ENCODE results near the gene CAMK4.

DNA sequence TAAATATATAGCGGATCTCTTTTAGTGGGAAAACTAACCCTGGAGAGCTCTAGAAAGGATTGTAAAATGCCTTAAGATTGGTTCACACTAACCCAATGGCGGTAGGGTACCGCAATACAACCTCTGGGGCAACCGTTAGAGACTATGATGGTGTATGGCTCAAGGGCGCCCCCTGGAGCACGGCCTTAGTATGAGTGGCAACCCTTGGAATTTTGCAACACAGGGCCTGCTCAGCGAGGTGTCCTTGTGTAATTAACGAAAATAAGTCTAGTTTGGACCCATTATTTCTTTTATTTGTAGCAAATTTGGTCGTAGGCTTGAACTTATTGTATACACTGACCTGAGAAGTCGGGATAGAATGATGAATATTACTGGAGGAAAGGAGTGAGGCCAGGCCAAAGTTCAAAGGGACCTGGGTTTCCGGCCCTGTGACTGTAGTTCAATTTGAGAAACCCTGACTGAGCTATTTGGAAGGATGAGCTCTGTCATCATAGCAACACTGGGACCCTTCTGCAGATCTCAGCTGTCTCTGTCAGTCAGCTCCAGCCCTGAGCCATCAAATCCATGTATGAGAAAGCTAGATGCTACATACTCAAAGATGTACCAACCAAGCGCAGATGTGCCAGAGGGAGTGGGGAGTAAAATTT, 54.8 kb downstream of the CAMK4 start:
- TF ChIP-seq CTCF (IDR thresholded peaks at IDR 0.05) (peak; percentile 34 to 65 (median 61)), POLR2A (IDR thresholded peaks at IDR 0.05) (no peak)
